SKM-1 treated with dmso at 0.1 percent for 144 hours (cell line): ENCODE data around the gene NOL8.

Experiments
- DNase-seq: peaks from one replicate; lab custom pipeline; 2025; ENCODE audit not compliant: unreplicated experiment; lab: John Stamatoyannopoulos, UW

Gene NOL8

GRCh38 chr9:92270511-92270910, 54.6 kb downstream of the NOL8 start:
- no peak for DNase-seq

GRCh38 chr9:92266486-92266885, 58.7 kb downstream of the NOL8 start:
- DNase-seq: no peak

- DNase-seq: no peak
Observed at GRCh38 chr9:92265154-92265553, 60.0 kb downstream of the NOL8 start.

GRCh38 chr9:92263131-92263530, 62.0 kb downstream of the NOL8 start:
- no peak for DNase-seq

GRCh38 chr9:92257327-92257726, 67.8 kb downstream of the NOL8 start:
- DNase-seq: no peak

- no peak for DNase-seq
Observed at GRCh38 chr9:92254381-92255337, 70.5 kb downstream of the NOL8 start.

- DNase-seq: no peak
Observed at GRCh38 chr9:92253656-92254055, 71.5 kb downstream of the NOL8 start.

- no peak for DNase-seq
Observed at GRCh38 chr9:92247981-92248380, 77.2 kb downstream of the NOL8 start.
